Breast epithelium (tissue), 3 donors: ENCODE results near the gene SHANK2.

Experiments
- CTCF ChIP-seq, 3 donors: fragments of 450-650 bp; IDR thresholded peaks; one replicate each; pipeline ENCODE4 v1.5.1; 2016 to 2017; ENCODE audit warnings: antibody characterized with exemption in 3 of 3, mild to moderate bottlenecking in 3 of 3, moderate library complexity in 3 of 3
- POLR2AphosphoS5 ChIP-seq, 3 donors: sonication (generic); formaldehyde crosslinking; IDR thresholded peaks; one replicate each; pipeline ENCODE4 v1.6.1; 2017; ENCODE audit warnings: antibody characterized with exemption in 3 of 3

- TF ChIP-seq CTCF (IDR thresholded peaks at IDR 0.05) (no peak), POLR2AphosphoS5 (IDR thresholded peaks at IDR 0.05) (no peak)
Measured at GRCh38 chr11:71210861-71211260, 41.5 kb downstream of the SHANK2 start.
